HEK293 (cell line): ENCODE measurements around the gene GPX4.

Source experiments
- CTCF ChIA-PET: fragments of 350-600 bp; formaldehyde crosslinking; extraction: SDS; loops from one replicate; lab custom pipeline; 2021; ENCODE audit warnings: antibody characterized with exemption; lab: Yijun Ruan, JAX
- POLR2A ChIA-PET: fragments of 300-600 bp; formaldehyde crosslinking; extraction: SDS; loops from one replicate; lab custom pipeline; 2020; ENCODE audit warnings: antibody characterized with exemption, inconsistent platforms; lab: Yijun Ruan, JAX
- H3K27ac ChIP-seq: fragments of 200-500 bp; sonication (Bioruptor generic); 2 replicates; pipeline ENCODE4 v1.5.1; 2014; ENCODE audit warnings: low read depth, low read length, control low read depth, inconsistent platforms; ENCODE audit errors: extremely low read depth
- H3K36me3 ChIP-seq, 2 experiments: fragments of 200-500 bp in 1 of 2; sonication (Bioruptor generic) in 1 of 2; 1 replicate in 1 of 2; 2 replicates in 1 of 2; pipeline ENCODE4 v1.5.1; 2014 to 2017; ENCODE audit warnings: inconsistent platforms in 2 of 2, low read length in 2 of 2; ENCODE audit not compliant: control insufficient read depth in 2 of 2, insufficient read depth in 1 of 2
- H3K4me1 ChIP-seq: fragments of 200-500 bp; sonication (Bioruptor generic); 2 replicates; pipeline ENCODE4 v1.5.1; 2014; ENCODE audit warnings: mild to moderate bottlenecking, low read length, inconsistent platforms; ENCODE audit not compliant: control insufficient read depth, insufficient read depth
- H3K4me3 ChIP-seq: 2 replicates; pipeline ENCODE4 v1.5.1; 2011; ENCODE audit warnings: low read depth, mild to moderate bottlenecking, control low read depth, low read length, moderate library complexity
- H3K9me3 ChIP-seq: fragments of 200-500 bp; sonication (Bioruptor generic); 2 replicates; pipeline ENCODE4 v1.5.1; 2014; ENCODE audit warnings: low read depth, low read length, inconsistent platforms; ENCODE audit not compliant: control insufficient read depth, insufficient read depth
- ATF2 ChIP-seq: fragments of 450-650 bp; formaldehyde crosslinking; IDR thresholded peaks from 2 replicates; pipeline ENCODE4 v1.5.1; 2016; ENCODE audit warnings: missing biosample characterization, missing genetic modification characterization, low read depth
- EGR2 ChIP-seq: fragments of 450-650 bp; formaldehyde crosslinking; IDR thresholded peaks from 2 replicates; pipeline ENCODE4 v1.5.1; 2016; ENCODE audit warnings: low read depth, missing biosample characterization, missing genetic modification characterization
- HIC1 ChIP-seq: fragments of 450-650 bp; formaldehyde crosslinking; IDR thresholded peaks from 2 replicates; pipeline ENCODE4 v1.5.1; 2016; ENCODE audit warnings: missing biosample characterization, missing genetic modification characterization
- IKZF3 ChIP-seq: fragments of 450-650 bp; IDR thresholded peaks from 2 replicates; pipeline ENCODE4 v1.5.0; 2018; ENCODE audit warnings: missing biosample characterization, mild to moderate bottlenecking, missing genetic modification characterization, moderate library complexity
- OVOL3 ChIP-seq: fragments of 450-650 bp; formaldehyde crosslinking; IDR thresholded peaks from 2 replicates; pipeline ENCODE4 v1.5.1; 2016; ENCODE audit warnings: missing biosample characterization, missing genetic modification characterization
- PRDM1 ChIP-seq: fragments of 450-650 bp; formaldehyde crosslinking; IDR thresholded peaks from 2 replicates; pipeline ENCODE4; 2016; ENCODE audit warnings: missing biosample characterization, missing genetic modification characterization
- PRDM4 ChIP-seq: fragments of 450-650 bp; formaldehyde crosslinking; IDR thresholded peaks from 2 replicates; pipeline ENCODE4 v1.5.1; 2017; ENCODE audit warnings: missing biosample characterization, missing genetic modification characterization
- SETDB1 ChIP-seq: IDR thresholded peaks from one replicate; pipeline ENCODE4 v1.6.1; 2017; ENCODE audit warnings: mild to moderate bottlenecking, low read length, moderate library complexity, mixed read lengths; ENCODE audit not compliant: insufficient read length
- ZBTB17 ChIP-seq: fragments of 450-650 bp; formaldehyde crosslinking; IDR thresholded peaks from 2 replicates; pipeline ENCODE4 v1.5.1; 2016; ENCODE audit warnings: missing biosample characterization, missing genetic modification characterization
- ZBTB20 ChIP-seq: fragments of 450-650 bp; formaldehyde crosslinking; IDR thresholded peaks from 2 replicates; pipeline ENCODE4 v1.5.1; 2016; ENCODE audit warnings: missing biosample characterization, missing genetic modification characterization
- ZBTB48 ChIP-seq: fragments of 450-650 bp; formaldehyde crosslinking; IDR thresholded peaks from 2 replicates; pipeline ENCODE4 v1.5.1; 2016; ENCODE audit warnings: missing biosample characterization, missing genetic modification characterization
- ZNF132 ChIP-seq: fragments of 450-650 bp; formaldehyde crosslinking; IDR thresholded peaks from 2 replicates; pipeline ENCODE4 v1.5.1; 2017; ENCODE audit warnings: missing biosample characterization, missing genetic modification characterization, borderline replicate concordance
- ZNF140 ChIP-seq: fragments of 450-650 bp; formaldehyde crosslinking; IDR thresholded peaks from 2 replicates; pipeline ENCODE4 v1.5.1; 2016; ENCODE audit warnings: missing biosample characterization, missing genetic modification characterization
- ZNF239 ChIP-seq: fragments of 450-650 bp; formaldehyde crosslinking; IDR thresholded peaks from 2 replicates; pipeline ENCODE4 v1.5.1; 2016; ENCODE audit warnings: missing biosample characterization, missing genetic modification characterization
- ZNF292 ChIP-seq: fragments of 450-650 bp; formaldehyde crosslinking; IDR thresholded peaks from 2 replicates; pipeline ENCODE4 v1.5.1; 2016; ENCODE audit warnings: low read depth, missing biosample characterization, missing genetic modification characterization, borderline replicate concordance
- ZNF37A ChIP-seq: fragments of 450-650 bp; IDR thresholded peaks from 2 replicates; pipeline ENCODE4 v1.5.1; 2018; ENCODE audit warnings: missing biosample characterization, missing genetic modification characterization
- ZNF426 ChIP-seq: fragments of 450-650 bp; formaldehyde crosslinking; IDR thresholded peaks from 2 replicates; pipeline ENCODE4 v1.5.1; 2017; ENCODE audit warnings: missing biosample characterization, missing genetic modification characterization, mild to moderate bottlenecking, inconsistent platforms, moderate library complexity
- ZNF433 ChIP-seq: fragments of 450-650 bp; formaldehyde crosslinking; IDR thresholded peaks from 2 replicates; pipeline ENCODE4 v1.5.1; 2016; ENCODE audit warnings: missing biosample characterization, missing genetic modification characterization, low read depth
- ZNF473 ChIP-seq: fragments of 450-650 bp; formaldehyde crosslinking; IDR thresholded peaks from 2 replicates; pipeline ENCODE4 v1.5.1; 2017; ENCODE audit warnings: missing biosample characterization, missing genetic modification characterization
- ZNF488 ChIP-seq: fragments of 450-650 bp; formaldehyde crosslinking; IDR thresholded peaks from 2 replicates; pipeline ENCODE4 v1.5.1; 2016; ENCODE audit warnings: missing biosample characterization, missing genetic modification characterization
- ZNF530 ChIP-seq: fragments of 450-650 bp; formaldehyde crosslinking; IDR thresholded peaks from 2 replicates; pipeline ENCODE4 v1.5.1; 2016; ENCODE audit warnings: low read depth, missing biosample characterization, missing genetic modification characterization
- ZNF580 ChIP-seq: fragments of 450-650 bp; formaldehyde crosslinking; IDR thresholded peaks from 2 replicates; pipeline ENCODE4 v1.5.1; 2016; ENCODE audit warnings: missing biosample characterization, missing genetic modification characterization
- ZNF623 ChIP-seq: fragments of 450-650 bp; formaldehyde crosslinking; IDR thresholded peaks from 2 replicates; pipeline ENCODE4 v1.5.1; 2016; ENCODE audit warnings: missing biosample characterization, missing genetic modification characterization
- ZNF629 ChIP-seq: fragments of 450-650 bp; formaldehyde crosslinking; IDR thresholded peaks from 2 replicates; pipeline ENCODE4 v1.5.1; 2017; ENCODE audit warnings: missing biosample characterization, missing genetic modification characterization
- ZNF670 ChIP-seq: fragments of 450-650 bp; formaldehyde crosslinking; IDR thresholded peaks from 2 replicates; pipeline ENCODE4 v1.5.1; 2016; ENCODE audit warnings: missing biosample characterization, missing genetic modification characterization, low read depth
- ZNF843 ChIP-seq: fragments of 450-650 bp; formaldehyde crosslinking; IDR thresholded peaks from 2 replicates; pipeline ENCODE4 v1.5.1; 2016; ENCODE audit warnings: missing biosample characterization, missing genetic modification characterization
- ZSCAN4 ChIP-seq: fragments of 450-650 bp; formaldehyde crosslinking; IDR thresholded peaks from 2 replicates; pipeline ENCODE4 v1.5.1; 2017; ENCODE audit warnings: missing biosample characterization, missing genetic modification characterization

The GPX4 gene

GRCh38 chr19:1104311-1105007, 665 bp downstream of the GPX4 start (continued):
- TF ChIP-seq ZNF426 (tag by site-specific recombination) (no peak), HIC1 (tag by site-specific recombination) (no peak), ZNF292 (no peak), ZNF670 (no peak), PRDM4 (tag by site-specific recombination) (no peak), ZNF239 (tag by site-specific recombination) (no peak), ZNF37A (tag by site-specific recombination) (no peak), EGR2 (tag by site-specific recombination) (no peak)

- H3K4me1 ChIP-seq, result no peaks in the 10 kb centered on the region; the same call in 1 of the 2 replicates
- ChIA-PET POLR2A (interaction anchor here (0.6 to 2.3 kb wide), 6 partner anchors 11 to 127 kb away, joined by 3 to 11 read pairs (median 6); no protein-coding TSS in a partner anchor), CTCF (interaction anchor here (0.6 to 3.2 kb wide), 3 partner anchors 8 to 135 kb away, joined by 3 to 13 read pairs (median 3); no protein-coding TSS in a partner anchor)
- peak overlapping the region; percentile 65 for H3K4me3 ChIP-seq
- H3K36me3 ChIP-seq, result peaks cover 0 to 43% of the 10 kb centered on the region in 2 experiments; a peak in 1 of 3 replicates
- H3K9me3 ChIP-seq, result no peaks in the 10 kb centered on the region
- H3K27ac ChIP-seq, result peak overlapping the region; percentile 92
- TF ChIP-seq SETDB1 (no peak), ZBTB48 (tag by site-specific recombination) (peak; percentile 82), PRDM1 (tag by site-specific recombination) (no peak), ZSCAN4 (tag by site-specific recombination) (no peak), ZNF433 (tag by site-specific recombination) (no peak), ZNF580 (no peak), IKZF3 (tag by site-specific recombination) (peak; percentile 48; the same call in 1 of the 2 replicates), ZNF629 (no peak), ZNF140 (tag by site-specific recombination) (no peak), ZBTB20 (tag by site-specific recombination) (peak; percentile 31; the same call in 1 of the 2 replicates), ZNF488 (tag by site-specific recombination) (no peak), ATF2 (tag by site-specific recombination) (no peak), ZBTB17 (tag by site-specific recombination) (0 out of 2 replicates have a peak, but pooled peaks have one; percentile 48), ZNF473 (tag by site-specific recombination) (no peak), ZNF623 (tag by site-specific recombination) (no peak), ZNF843 (no peak), ZNF239 (tag by site-specific recombination) (no peak), OVOL3 (tag by site-specific recombination) (no peak), ZNF132 (tag by site-specific recombination) (no peak), ZNF530 (no peak)
Observed at GRCh38 chr19:1105008-1105872, 1.4 kb downstream of the GPX4 start.
